GM23338 (cell line): ENCODE results near the gene GNAT2. TPM values are rescaled to one million over a fixed set of nuclear protein-coding genes. Genes with fewer than 3 reads are reported as not detected.

Experiments
- ATAC-seq: fragments of 200-7000 bp; cut with Tn5 transposase; 3 replicates; pipeline ENCODE4 v1.9.1; 2020
- DNase-seq: peaks from one replicate; pipeline ENCODE4 v3.0.0-alpha.2; 2015; ENCODE audit warnings: low spot score
- H2AFZ ChIP-seq: fragments of 200-600 bp; sonication (generic); 2 replicates; pipeline ENCODE4 v1.8.0; 2016; ENCODE audit warnings: antibody characterized with exemption, mild to moderate bottlenecking, moderate library complexity
- H3F3A ChIP-seq: fragments of 200-600 bp; sonication (generic); replicated peaks from 2 replicates; pipeline ENCODE4 v1.8.0; 2017; ENCODE audit warnings: antibody characterized with exemption, mixed run types, low read depth
- H3K27ac ChIP-seq: fragments of 200-600 bp; sonication (generic); 2 replicates; pipeline ENCODE4 v1.6.1; 2016; ENCODE audit warnings: low read depth
- H3K27me3 ChIP-seq: fragments of 200-600 bp; sonication (generic); 2 replicates; pipeline ENCODE4 v1.8.0; 2016; ENCODE audit warnings: mild to moderate bottlenecking, mixed run types, moderate library complexity; ENCODE audit not compliant: insufficient read depth
- H3K36me3 ChIP-seq: fragments of 200-600 bp; sonication (generic); 2 replicates; pipeline ENCODE4 v1.8.0; 2016; ENCODE audit warnings: mild to moderate bottlenecking; ENCODE audit not compliant: insufficient read depth
- H3K4me1 ChIP-seq: fragments of 200-600 bp; sonication (generic); 2 replicates; pipeline ENCODE4 v1.8.0; 2016; ENCODE audit warnings: mild to moderate bottlenecking, moderate library complexity; ENCODE audit not compliant: insufficient read depth
- H3K4me2 ChIP-seq: fragments of 200-600 bp; sonication (generic); 2 replicates; pipeline ENCODE4 v1.7.1; 2017; ENCODE audit warnings: mixed run types
- H3K4me3 ChIP-seq: fragments of 200-600 bp; sonication (generic); 2 replicates; pipeline ENCODE4 v1.6.1; 2016; ENCODE audit warnings: mixed run types
- H3K79me2 ChIP-seq: fragments of 200-600 bp; sonication (generic); replicated peaks from 2 replicates; pipeline ENCODE4 v1.8.0; 2017; ENCODE audit warnings: mild to moderate bottlenecking; ENCODE audit not compliant: insufficient read depth
- H3K9me2 ChIP-seq: fragments of 200-600 bp; sonication (generic); 2 replicates; pipeline ENCODE4 v1.8.0; 2017; ENCODE audit not compliant: insufficient read depth
- H4K20me1 ChIP-seq: fragments of 200-600 bp; sonication (generic); replicated peaks from 2 replicates; pipeline ENCODE4 v1.8.0; 2017; ENCODE audit warnings: mild to moderate bottlenecking; ENCODE audit not compliant: insufficient read depth
- H3K27ac Mint-ChIP-seq: 2 replicates; pipeline ENCODE4 v1.8.0; 2020; ENCODE audit warnings: inconsistent platforms, mild to moderate bottlenecking, moderate library complexity, mixed read lengths
- H3K27me3 Mint-ChIP-seq: 3 replicates; pipeline ENCODE4 v1.8.0; 2022; ENCODE audit warnings: low read depth, mild to moderate bottlenecking, moderate library complexity, mixed read lengths, inconsistent platforms; ENCODE audit not compliant: insufficient read depth, poor library complexity
- H3K36me3 Mint-ChIP-seq: 3 replicates; pipeline ENCODE4 v1.8.0; 2021; ENCODE audit warnings: low read depth, mild to moderate bottlenecking, inconsistent platforms, moderate library complexity, mixed read lengths
- H3K4me1 Mint-ChIP-seq: 3 replicates; pipeline ENCODE4 v1.8.0; 2020; ENCODE audit warnings: mild to moderate bottlenecking, inconsistent platforms, mixed read lengths
- H3K4me3 Mint-ChIP-seq: 3 replicates; pipeline ENCODE4 v1.8.0; 2021; ENCODE audit warnings: moderate library complexity, mild to moderate bottlenecking, inconsistent platforms, mixed read lengths
- H3K9me3 Mint-ChIP-seq: 3 replicates; pipeline ENCODE4 v1.8.0; 2020; ENCODE audit warnings: moderate library complexity, mild to moderate bottlenecking, inconsistent platforms, mixed read lengths
- CREB1 ChIP-seq: fragments of 250-450 bp; sonication (Bioruptor Pico); IDR thresholded peaks from 2 replicates; pipeline ENCODE4 v1.5.0; 2020; ENCODE audit warnings: low read depth, mild to moderate bottlenecking, moderate library complexity
- ETS1 ChIP-seq: IDR thresholded peaks from 2 replicates; pipeline ENCODE4 v1.6.1; 2016; ENCODE audit warnings: antibody characterized with exemption
- POLR2AphosphoS5 ChIP-seq: IDR thresholded peaks from 2 replicates; pipeline ENCODE4 v1.6.1; 2016; ENCODE audit warnings: antibody characterized with exemption, low read depth
- ZNF114 ChIP-seq: fragments of 250-450 bp; sonication (Bioruptor Pico); IDR thresholded peaks from 2 replicates; pipeline ENCODE4 v1.5.0; 2020; ENCODE audit warnings: mild to moderate bottlenecking, moderate library complexity
- polyA plus RNA-seq: library from polyadenylated mRNA; unstranded; fragments of >200 nt; fragmentation: Nextera tagmentation; extraction: Ambion mirVana; gene quantifications from 2 replicates; pipeline ENCODE4 v1.2.1, GENCODE V29; 2016
- total RNA-seq: library from RNA; depleted of rRNA; stranded (reverse); fragments of >200 nt; shearing (Covaris generic); gene quantifications from 2 replicates; pipeline ENCODE4 v1.2.3, GENCODE V29; 2014
- TF ChIP-seq, protein P1 (sequence below): fragments of 250-450 bp; sonication (Bioruptor Pico); IDR thresholded peaks from 2 replicates; pipeline ENCODE4 v1.5.0; 2020; ENCODE audit warnings: mild to moderate bottlenecking, moderate library complexity

GNAT2 gene
- total and polyA plus RNA-seq, 2 experiments from 2014 or later, result 0.21 TPM; not detected in 1

DNA sequence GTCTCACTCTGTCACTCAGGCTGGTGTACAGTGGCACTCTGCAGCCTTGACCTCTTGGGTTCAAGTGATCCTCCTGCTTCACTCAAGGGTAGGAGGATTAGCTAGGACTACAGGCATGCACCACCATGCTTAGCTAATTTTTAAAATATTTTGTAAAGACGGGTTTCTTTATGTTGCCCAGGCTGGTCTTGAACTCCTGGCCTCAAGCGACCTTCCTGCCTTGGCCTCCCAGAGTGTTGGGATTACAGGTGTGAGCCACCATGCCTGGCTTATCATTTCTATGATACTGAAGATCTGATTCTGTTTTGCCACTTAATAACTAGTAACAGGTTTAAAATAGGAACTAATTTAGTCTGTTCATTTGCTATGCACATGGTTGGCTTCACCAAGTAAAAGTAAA, 37.4 kb downstream of the GNAT2 start:
- TF ChIP-seq ETS1 (no peak), POLR2AphosphoS5 (no peak), ZNF114 (CRISPR knock-in tag) (no peak), CREB1 (CRISPR knock-in tag) (no peak)
- TF ChIP-seq, protein P1, sequence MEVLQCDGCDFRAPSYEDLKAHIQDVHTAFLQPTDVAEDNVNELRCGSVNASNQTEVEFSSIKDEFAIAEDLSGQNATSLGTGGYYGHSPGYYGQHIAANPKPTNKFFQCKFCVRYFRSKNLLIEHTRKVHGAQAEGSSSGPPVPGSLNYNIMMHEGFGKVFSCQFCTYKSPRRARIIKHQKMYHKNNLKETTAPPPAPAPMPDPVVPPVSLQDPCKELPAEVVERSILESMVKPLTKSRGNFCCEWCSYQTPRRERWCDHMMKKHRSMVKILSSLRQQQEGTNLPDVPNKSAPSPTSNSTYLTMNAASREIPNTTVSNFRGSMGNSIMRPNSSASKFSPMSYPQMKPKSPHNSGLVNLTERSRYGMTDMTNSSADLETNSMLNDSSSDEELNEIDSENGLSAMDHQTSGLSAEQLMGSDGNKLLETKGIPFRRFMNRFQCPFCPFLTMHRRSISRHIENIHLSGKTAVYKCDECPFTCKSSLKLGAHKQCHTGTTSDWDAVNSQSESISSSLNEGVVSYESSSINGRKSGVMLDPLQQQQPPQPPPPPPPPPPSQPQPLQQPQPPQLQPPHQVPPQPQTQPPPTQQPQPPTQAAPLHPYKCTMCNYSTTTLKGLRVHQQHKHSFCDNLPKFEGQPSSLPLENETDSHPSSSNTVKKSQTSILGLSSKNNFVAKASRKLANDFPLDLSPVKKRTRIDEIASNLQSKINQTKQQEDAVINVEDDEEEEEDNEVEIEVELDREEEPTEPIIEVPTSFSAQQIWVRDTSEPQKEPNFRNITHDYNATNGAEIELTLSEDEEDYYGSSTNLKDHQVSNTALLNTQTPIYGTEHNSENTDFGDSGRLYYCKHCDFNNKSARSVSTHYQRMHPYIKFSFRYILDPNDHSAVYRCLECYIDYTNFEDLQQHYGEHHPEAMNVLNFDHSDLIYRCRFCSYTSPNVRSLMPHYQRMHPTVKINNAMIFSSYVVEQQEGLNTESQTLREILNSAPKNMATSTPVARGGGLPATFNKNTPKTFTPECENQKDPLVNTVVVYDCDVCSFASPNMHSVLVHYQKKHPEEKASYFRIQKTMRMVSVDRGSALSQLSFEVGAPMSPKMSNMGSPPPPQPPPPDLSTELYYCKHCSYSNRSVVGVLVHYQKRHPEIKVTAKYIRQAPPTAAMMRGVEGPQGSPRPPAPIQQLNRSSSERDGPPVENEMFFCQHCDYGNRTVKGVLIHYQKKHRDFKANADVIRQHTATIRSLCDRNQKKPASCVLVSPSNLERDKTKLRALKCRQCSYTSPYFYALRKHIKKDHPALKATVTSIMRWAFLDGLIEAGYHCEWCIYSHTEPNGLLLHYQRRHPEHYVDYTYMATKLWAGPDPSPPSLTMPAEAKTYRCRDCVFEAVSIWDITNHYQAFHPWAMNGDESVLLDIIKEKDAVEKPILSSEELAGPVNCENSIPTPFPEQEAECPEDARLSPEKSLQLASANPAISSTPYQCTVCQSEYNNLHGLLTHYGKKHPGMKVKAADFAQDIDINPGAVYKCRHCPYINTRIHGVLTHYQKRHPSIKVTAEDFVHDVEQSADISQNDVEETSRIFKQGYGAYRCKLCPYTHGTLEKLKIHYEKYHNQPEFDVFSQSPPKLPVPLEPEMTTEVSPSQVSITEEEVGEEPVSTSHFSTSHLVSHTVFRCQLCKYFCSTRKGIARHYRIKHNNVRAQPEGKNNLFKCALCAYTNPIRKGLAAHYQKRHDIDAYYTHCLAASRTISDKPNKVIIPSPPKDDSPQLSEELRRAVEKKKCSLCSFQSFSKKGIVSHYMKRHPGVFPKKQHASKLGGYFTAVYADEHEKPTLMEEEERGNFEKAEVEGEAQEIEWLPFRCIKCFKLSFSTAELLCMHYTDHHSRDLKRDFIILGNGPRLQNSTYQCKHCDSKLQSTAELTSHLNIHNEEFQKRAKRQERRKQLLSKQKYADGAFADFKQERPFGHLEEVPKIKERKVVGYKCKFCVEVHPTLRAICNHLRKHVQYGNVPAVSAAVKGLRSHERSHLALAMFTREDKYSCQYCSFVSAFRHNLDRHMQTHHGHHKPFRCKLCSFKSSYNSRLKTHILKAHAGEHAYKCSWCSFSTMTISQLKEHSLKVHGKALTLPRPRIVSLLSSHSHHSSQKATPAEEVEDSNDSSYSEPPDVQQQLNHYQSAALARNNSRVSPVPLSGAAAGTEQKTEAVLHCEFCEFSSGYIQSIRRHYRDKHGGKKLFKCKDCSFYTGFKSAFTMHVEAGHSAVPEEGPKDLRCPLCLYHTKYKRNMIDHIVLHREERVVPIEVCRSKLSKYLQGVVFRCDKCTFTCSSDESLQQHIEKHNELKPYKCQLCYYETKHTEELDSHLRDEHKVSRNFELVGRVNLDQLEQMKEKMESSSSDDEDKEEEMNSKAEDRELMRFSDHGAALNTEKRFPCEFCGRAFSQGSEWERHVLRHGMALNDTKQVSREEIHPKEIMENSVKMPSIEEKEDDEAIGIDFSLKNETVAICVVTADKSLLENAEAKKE (CRISPR knock-in tag), result no peak

DNA sequence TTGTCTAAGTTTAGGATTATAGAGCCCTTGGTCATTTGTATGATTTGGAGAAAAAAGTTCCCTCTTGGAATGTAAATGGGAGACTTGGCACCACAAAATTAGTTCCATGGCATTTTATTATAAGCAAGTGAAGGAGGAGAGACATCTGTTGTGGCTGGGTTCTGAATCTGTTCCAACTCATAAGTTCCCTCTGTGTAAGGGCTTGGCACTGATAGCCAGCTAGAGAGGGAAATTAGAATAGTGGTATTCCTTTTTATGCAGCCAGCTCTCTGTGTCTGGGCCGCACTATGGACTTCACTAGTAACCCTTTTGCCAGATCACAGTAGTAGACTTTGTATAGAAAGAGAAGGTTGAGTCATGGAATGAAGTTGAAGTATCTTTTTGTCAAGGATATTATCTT, 39.9 kb downstream of the GNAT2 start:
- Histone ChIP-seq H3K9me2 (no peaks in the 10 kb centered on the region), H3K27ac (no peak overlapping the region), H3K27me3 (no peaks in the 10 kb centered on the region), H3K4me1 (no peaks in the 10 kb centered on the region), H3F3A (no peaks in the 10 kb centered on the region), H2AFZ (no peak overlapping the region), H3K79me2 (peaks cover 12% of the 10 kb centered on the region), H3K36me3 (peaks cover 24% of the 10 kb centered on the region), H4K20me1 (peaks cover 20% of the 10 kb centered on the region), H3K4me2 (no peak overlapping the region), H3K4me3 (no peak overlapping the region)
- ATAC-seq (no peak), DNase-seq (no peak)
- H3K36me3 Mint-ChIP-seq, result peaks cover 34% of the 10 kb centered on the region
- no peak overlapping the region for H3K27ac Mint-ChIP-seq
- no peak overlapping the region for H3K4me3 Mint-ChIP-seq
- H3K9me3 Mint-ChIP-seq, result no peaks in the 10 kb centered on the region
- peaks cover 3% of the 10 kb centered on the region for H3K27me3 Mint-ChIP-seq
- no peaks in the 10 kb centered on the region for H3K4me1 Mint-ChIP-seq
- TF ChIP-seq, protein P1 (CRISPR knock-in tag), result no peak
- TF ChIP-seq CREB1 (CRISPR knock-in tag), result no peak

More for the DNA sequence above, 37.4 kb downstream of the GNAT2 start:
- no peaks in the 10 kb centered on the region; the same call in 1 of the 2 replicates for H3K79me2 ChIP-seq
- peaks cover 16% of the 10 kb centered on the region for H4K20me1 ChIP-seq
- no peak for DNase-seq
- Mint-ChIP-seq H3K4me3 (no peak overlapping the region), H3K27me3 (no peaks in the 10 kb centered on the region), H3K9me3 (no peaks in the 10 kb centered on the region), H3K36me3 (peaks cover 42% of the 10 kb centered on the region), H3K27ac (no peak overlapping the region), H3K4me1 (no peaks in the 10 kb centered on the region)
- no peaks in the 10 kb centered on the region for H3K27me3 ChIP-seq
- H3F3A ChIP-seq, result no peaks in the 10 kb centered on the region
- H3K36me3 ChIP-seq, result peaks cover 38% of the 10 kb centered on the region
- H3K4me3 ChIP-seq, result no peak overlapping the region
- H3K4me1 ChIP-seq, result no peaks in the 10 kb centered on the region
- no peak for ATAC-seq
- H2AFZ ChIP-seq, result no peak overlapping the region
- no peak overlapping the region for H3K27ac ChIP-seq
- H3K4me2 ChIP-seq, result no peak overlapping the region
- H3K9me2 ChIP-seq, result no peaks in the 10 kb centered on the region
